ENCODE measurements around the gene SEC24D.

The SEC24D gene

DNA sequence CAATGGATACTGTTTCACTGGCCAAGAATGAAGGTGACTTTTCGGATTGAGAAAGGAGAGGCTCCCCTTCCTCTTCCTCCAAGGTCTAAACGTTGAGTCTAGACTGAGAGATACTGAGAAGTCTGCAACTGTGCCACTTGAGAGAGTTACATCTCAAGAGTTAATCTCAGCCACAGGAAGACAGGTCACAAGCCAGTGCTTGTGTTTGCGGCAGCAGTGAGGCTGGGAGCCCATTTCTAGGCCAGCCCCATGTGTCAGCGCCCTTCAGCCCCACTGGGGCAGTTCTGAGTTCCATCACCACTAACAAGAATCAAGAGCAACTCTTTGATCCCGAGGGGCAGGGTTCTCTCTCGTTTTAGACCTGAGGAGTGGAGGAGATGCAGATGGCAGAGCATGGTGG is 7.3 kb upstream of the SEC24D start:
- no peak for DNase-seq

- DNase-seq, result no peak
These were observed 6.1 kb upstream of the SEC24D start for GRCh38 chr4:118842055-118842454.

DNA sequence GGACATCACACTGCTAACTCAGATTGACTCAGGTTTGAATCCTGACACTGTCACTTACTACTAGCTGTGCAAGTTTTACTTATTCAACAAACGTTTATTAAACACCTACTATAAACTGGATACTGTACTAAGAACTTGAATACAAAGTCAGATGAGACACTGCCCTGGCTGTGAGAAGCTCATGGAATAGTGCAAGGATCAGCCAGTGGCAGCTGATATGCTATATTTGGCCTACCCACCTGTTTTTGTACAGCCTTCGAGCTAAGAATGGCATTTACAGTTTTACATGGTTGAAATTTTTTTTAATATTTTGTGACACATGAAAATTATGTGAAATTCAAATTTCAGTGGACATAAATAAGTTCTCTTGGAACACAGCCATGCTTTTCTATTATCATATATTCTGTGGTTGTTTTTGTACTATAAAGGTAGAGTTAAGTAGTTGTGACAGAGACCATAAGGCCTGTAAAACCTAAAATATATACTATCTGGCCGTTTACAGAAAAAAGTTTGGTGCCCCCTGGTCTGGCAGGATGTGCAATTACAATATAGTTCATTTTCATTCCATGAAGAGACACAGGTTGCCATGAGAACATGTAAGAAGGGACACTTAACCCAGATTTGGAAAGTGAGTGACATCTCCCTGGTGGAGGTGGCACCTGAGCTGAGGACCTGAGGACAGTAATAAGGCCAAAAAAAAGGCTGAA is 3.4 kb upstream of the SEC24D start:
- no peak for DNase-seq

DNA sequence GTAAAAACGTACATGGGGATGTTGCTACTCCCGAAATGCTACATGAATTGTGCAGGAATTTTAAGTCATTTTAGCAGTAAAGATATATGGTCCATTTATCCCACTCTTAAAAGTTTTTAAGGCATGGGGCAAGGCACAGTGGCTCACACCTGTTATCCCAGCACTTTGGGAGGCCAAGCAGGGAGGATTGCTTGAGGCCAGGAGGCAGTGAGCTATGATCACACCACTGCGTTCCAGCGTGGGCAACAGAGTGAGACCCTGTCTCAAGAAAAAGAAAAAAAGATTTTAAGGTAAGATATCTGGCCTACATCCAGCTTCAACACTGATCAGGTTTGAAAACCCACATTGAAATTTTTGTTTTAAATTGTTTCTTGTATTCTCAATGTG is 1.2 kb upstream of the SEC24D start:
- no peak for DNase-seq

- peak; percentile 52 for DNase-seq
These were observed 585 bp upstream of the SEC24D start for GRCh38 chr4:118836301-118837120.

DNA sequence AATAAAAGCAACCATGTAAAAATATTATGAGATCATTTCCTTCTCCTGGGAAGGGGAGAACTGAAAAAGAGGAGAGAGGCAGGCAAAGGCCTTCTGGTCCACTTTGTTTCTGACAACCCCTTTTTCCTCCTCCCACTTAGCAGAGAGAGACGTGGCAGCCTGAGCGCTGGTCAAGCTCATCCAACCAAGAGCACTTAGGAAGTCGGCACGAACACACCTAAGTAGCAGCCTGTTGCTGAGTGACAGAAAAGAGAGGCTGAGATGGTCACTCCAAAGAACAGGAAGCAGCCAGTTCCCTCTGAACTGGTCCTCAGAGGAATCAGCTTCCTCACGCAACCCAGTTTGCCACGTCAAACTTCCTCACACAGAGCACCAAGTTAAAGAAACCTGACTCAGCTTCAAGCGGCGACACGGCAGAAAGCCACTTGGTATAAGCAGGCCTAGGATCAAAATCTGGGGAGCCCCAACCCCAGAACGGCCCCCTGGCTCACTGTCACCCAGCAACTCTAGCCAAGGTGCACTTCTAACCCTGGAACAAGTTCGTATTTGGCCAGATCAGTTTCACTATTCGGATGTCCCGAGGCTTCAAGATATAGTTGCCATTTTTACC is 861 bp downstream of the SEC24D start:
- peak; percentile 83 for DNase-seq

GRCh38 chr4:118834070-118834469 is 1.9 kb downstream of the SEC24D start:
- DNase-seq, result no peak

DNA sequence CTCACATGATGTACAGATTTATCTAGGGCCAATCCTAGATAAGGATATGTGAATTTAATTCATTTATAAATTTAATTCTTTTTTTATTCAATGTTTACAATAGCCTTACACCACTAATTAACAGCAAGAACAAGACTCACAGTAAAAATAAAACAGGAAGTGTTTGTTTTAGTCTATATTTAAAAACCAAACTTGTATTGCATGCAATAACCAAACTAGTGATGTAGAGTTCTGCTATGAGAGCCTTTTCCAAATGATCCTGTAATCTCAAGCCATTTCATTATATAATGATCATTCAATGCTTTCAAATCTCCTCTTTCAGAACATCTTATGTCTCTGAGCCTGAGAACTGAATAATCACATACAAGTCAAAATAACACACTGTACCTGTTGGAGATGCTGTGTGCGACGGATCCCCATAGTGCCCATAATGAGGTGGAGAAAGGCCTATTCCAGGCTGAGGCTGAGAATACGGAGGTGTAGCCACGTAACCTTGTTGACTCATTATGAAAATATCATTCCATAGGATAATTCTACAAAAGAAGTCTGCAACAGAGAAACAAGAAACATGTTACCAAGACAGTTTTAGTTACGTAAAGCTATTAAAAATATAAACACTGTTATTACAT is 2.6 kb downstream of the SEC24D start:
- DNase-seq, result peak; percentile 1

DNA sequence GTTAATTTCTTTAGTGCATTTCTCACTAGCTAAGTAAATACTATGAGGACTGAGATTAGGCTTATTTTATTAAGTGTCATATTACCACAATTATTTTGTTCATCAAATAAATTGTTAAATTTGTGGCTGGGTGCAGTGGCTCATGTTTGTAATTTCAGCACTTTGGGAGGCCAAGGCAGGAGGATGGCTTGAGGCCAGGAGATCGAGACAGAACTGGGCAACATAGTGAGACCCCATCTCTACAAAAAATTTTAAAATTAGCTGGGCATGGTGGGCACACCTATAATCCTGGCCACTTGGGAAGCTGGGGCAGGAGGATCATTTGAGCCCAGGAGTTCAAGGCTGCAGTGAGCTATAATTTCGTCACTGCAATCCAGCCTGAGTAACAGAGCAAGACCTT is 6.8 kb downstream of the SEC24D start:
- no peak for DNase-seq

DNA sequence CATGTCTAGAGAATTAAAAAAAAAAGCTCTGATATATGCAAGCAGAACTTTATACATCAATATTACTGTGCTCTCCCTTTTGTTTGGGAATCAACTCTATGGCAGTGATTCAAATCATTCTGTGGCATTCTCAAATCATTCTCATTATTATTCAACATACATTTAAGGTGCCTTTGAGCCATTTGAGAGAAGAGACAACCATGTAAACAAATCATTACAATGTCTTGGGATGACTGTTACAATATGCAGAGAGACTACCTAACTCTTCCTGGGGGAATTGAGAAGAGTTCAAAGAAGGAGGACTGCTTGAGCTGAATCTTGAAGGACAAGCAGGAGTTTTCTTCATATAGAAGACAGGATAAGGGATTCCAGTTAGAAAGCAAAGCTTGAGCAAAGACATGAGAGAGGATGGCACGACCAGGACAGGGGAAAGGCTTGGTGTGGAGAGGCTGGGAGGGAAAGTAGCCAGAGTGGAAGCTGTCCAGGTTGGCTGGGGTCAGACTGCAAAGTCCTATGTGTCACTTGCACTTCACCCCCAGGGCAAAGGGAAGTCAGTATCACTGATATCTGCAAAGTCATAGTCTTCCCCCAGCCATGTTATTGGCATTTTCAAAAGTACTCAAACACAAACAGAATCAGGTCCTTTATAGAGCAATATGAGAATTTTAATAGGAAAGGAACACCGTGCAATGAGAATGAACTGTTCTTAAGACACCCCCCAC is 9.0 kb downstream of the SEC24D start:
- no peak for DNase-seq

DNA sequence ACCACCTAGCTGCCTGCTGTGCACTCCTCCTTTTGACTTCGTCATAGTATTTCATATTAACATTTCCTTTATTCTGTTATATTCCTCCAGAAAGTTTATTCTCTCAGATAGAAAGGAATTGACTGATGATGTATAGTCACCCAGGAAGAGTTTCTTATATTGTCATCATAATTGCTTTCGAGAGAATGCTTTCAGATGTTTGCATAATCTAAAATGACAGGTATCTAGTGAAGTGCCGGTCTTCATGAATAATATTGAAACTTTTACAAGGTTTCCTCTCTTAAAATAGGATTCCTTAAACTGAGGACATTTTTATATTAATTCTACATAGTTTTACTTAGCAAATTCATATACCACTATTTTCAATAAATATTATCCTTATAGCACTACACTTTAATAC is 10.1 kb downstream of the SEC24D start:
- no peak for DNase-seq

GRCh38 chr4:118824141-118824540 is 11.8 kb downstream of the SEC24D start:
- DNase-seq, result no peak

DNA sequence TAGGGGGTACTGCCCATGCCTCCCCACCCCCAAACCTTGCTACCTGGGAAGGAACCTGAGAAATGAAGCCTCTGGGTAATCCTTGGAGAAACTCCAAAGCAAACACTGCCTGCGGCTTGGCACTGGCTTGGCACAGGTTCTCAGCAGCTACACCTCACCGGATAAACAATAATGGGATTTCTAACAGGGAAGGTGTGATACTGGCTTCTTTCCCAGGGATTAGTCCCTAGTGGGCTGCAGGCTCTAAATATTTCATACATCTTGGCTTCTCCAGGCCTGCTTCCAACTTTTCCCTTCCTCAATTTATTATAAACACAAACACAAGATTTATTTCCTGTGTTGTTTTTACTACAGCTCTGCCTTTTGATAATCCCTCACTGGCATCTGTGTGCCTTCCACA is 12.5 kb downstream of the SEC24D start:
- DNase-seq, result no peak

- DNase-seq, result no peak
These were observed 14.2 kb downstream of the SEC24D start for GRCh38 chr4:118821590-118822293.

DNA sequence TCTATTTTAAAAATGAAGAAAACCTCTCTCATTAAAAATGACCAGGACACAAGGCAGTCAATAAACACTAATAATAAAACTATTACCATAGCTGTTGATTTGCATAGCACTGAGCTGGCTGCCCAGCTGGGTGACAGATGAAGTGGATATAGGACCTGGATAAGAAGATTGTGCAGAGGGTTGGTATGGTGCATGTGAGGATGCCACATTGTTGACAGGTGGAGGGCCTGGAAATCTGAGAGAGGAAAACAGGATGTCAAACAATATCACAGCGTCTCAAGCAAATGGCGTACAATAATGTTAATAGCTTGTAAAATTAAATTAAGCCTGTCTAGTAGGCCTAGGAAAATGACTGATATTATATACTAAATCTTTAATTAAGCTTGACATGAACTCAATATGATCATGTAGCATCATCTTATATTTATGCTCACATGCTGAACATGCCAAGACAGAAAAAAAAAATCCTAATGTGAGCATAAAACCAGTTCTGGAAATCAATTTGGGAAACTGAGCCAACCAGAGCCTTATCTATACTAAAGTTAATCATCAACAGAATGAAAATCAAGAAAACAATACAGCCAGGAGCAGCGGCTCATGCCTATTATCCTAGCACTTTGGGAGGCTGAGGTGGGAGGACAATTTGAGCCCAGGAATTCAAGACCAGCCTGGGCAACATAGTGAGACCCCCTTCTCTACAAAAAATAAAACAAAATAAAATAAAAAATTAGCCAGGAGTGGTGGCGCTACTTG is 18.6 kb downstream of the SEC24D start:
- DNase-seq, result no peak

GRCh38 chr4:118816538-118817177 is 19.3 kb downstream of the SEC24D start:
- DNase-seq, result no peak

GRCh38 chr4:118814891-118815290 is 21.0 kb downstream of the SEC24D start:
- no peak for DNase-seq

GRCh38 chr4:118814058-118814457 is 21.9 kb downstream of the SEC24D start:
- no peak for DNase-seq

DNA sequence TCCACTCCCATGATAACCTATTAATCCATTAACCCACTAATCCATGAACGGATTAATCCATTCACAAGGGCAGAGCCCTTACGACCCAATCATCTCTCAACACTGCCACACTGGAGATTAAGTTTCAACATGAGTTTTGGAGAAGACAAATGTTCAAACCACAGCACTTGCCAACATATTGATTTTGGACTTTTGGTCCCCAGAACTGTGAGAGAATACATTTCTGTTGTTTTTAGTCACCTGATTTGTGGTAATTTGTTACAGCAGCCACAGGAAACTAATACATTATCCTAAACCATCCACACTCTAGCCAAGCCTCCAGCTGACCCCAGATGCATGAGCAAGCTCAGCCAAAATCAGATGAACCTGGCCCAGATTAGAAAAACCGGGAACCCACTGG is 22.4 kb downstream of the SEC24D start:
- DNase-seq, result no peak

GRCh38 chr4:118811832-118812231 is 24.1 kb downstream of the SEC24D start:
- no peak for DNase-seq
